Activated T-helper 1 cell treated with anti-CD3 and anti-CD28 coated beads, Interleukin-12 subunit alpha, Interleukin-12 subunit beta, Interleukin-2, Interleukin-4 antibody, amounts not matched to agents 30 ng/mL and 10 ng/mL and 1 ng/mL, durations not matched to agents 14 hours and 24 hours and 36 hours (primary cell): ENCODE data around the gene SLC9C1. TPM values are rescaled to one million over a fixed set of nuclear protein-coding genes. Genes with fewer than 3 reads are reported as not detected.

ENCODE experiments used
- DNase-seq: peaks from one replicate; pipeline ENCODE4 v3.0.0; 2021; ENCODE audit warnings: low spot score
- H3K27ac Mint-ChIP-seq: one replicate; pipeline ENCODE4 v1.8.0; 2021; ENCODE audit warnings: mild to moderate bottlenecking, mixed read lengths
- H3K27me3 Mint-ChIP-seq: one replicate; pipeline ENCODE4 v1.8.0; 2022; ENCODE audit warnings: mild to moderate bottlenecking, moderate library complexity, mixed read lengths; ENCODE audit not compliant: insufficient read depth
- H3K36me3 Mint-ChIP-seq: one replicate; pipeline ENCODE4 v1.8.0; 2021; ENCODE audit warnings: low read depth, mixed read lengths
- H3K4me1 Mint-ChIP-seq: one replicate; pipeline ENCODE4 v1.8.0; 2021; ENCODE audit warnings: low read depth, mixed read lengths
- H3K4me3 Mint-ChIP-seq: one replicate; pipeline ENCODE4 v1.8.0; 2021; ENCODE audit warnings: mild to moderate bottlenecking, moderate library complexity, mixed read lengths
- H3K9me3 Mint-ChIP-seq: one replicate; pipeline ENCODE4 v1.8.0; 2021; ENCODE audit warnings: mixed read lengths
- intact Hi-C: fragments of 100-400 bp; cut with micrococcal nuclease; formaldehyde crosslinking; loops from one replicate; pipeline ENCODE4 v1.15.1; 2024
- total RNA-seq: library from RNA; stranded (reverse); gene quantifications from 2 replicates; pipeline ENCODE4 v1.2.3, GENCODE V29; 2022

SLC9C1 gene
- total RNA-seq, 1 donor from 2014 or later: not detected

- Mint-ChIP-seq H3K9me3 (no peaks in the 10 kb centered on the region), H3K27me3 (no peaks in the 10 kb centered on the region), H3K4me1 (peaks cover 60% of the 10 kb centered on the region), H3K27ac (no peak overlapping the region), H3K4me3 (no peak overlapping the region), H3K36me3 (peaks cover 40% of the 10 kb centered on the region)
- DNase-seq: no peak
- intact Hi-C loops: loop anchor here (10.0 kb wide), 1 partner anchor 62 kb away; no protein-coding TSS in a partner anchor
Measured at GRCh38 chr3:112122870-112123269, 171.1 kb downstream of the SLC9C1 start.

- Mint-ChIP-seq H3K9me3 (no peaks in the 10 kb centered on the region), H3K4me1 (peaks cover 50% of the 10 kb centered on the region), H3K27me3 (no peaks in the 10 kb centered on the region), H3K36me3 (peaks cover 47% of the 10 kb centered on the region), H3K27ac (no peak overlapping the region), H3K4me3 (no peak overlapping the region)
- DNase-seq: no peak
- intact Hi-C loops: loop anchor here (10.0 kb wide), 1 partner anchor 63 kb away; no protein-coding TSS in a partner anchor
Measured at GRCh38 chr3:112121577-112122547, 172.2 kb downstream of the SLC9C1 start.

DNA sequence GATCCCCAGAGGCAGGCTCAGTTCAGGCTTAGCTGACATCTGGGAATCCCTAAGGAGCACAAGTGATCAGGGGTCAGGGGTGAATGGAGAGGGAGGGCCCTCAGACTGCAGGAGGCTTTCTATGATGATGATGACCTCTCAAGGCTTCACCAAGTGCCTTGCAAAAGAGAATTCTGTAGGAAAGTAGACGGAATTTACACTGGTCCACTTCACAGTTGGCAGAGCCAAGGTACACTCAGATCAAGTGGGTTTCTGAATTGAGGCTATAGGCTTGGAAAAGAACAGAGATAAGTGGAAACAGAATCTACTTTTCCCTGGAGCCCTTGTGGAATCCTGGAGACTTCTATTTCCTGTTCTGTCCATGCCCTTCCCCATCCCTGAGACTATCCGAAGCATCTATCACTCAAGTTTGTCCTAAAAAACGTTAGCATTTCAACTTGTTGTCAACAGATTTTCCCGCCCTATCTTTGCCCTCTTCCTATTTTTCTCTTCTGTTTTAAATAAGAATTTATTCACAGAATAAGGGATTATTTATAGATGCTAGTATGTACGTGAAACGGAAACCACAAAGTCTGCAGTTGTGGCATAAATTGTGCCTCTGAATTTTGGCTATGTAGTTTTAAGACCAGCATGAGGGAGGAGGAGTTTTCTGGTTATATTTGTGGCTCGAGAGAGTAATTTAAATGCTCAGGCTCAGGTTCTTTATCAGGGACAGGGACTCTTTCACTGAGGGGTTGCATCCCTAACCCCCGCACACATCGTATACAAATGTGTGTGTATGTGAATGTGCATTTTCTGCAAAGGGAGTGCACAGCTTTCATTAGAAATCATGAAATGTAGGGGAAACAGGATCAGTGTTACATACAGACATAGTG is 173.8 kb downstream of the SLC9C1 start:
- peak overlapping the region; percentile 54 for H3K27ac Mint-ChIP-seq
- H3K4me3 Mint-ChIP-seq: peak overlapping the region; percentile 38
- H3K27me3 Mint-ChIP-seq: no peaks in the 10 kb centered on the region
- DNase-seq: no peak
- peaks cover 34% of the 10 kb centered on the region for H3K4me1 Mint-ChIP-seq
- no peaks in the 10 kb centered on the region for H3K9me3 Mint-ChIP-seq
- intact Hi-C loops: loop anchor here (10.0 kb wide), 1 partner anchor 65 kb away; no protein-coding TSS in a partner anchor
- peaks cover 41% of the 10 kb centered on the region for H3K36me3 Mint-ChIP-seq

GRCh38 chr3:112117841-112118571 is 176.0 kb downstream of the SLC9C1 start:
- H3K36me3 Mint-ChIP-seq: peaks cover 40% of the 10 kb centered on the region

DNA sequence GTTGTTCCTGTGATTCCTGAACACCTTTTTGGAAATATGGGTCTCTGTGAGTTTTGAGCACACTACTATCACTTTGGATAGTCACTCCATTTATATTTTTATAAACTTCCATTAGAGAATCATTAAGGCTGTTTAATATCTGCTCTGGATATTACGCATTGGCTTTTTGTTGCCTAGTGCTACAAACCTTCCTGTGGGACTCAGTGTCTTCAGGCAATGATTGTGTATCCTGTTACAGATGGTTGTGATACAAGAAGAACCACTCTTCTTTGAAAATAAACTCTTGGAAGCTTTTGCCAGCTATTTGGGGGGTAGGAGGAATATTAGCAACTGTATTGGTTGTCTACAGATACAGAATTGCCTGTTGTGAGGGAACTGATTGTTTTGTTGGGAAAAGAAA is 176.6 kb downstream of the SLC9C1 start:
- Mint-ChIP-seq H3K36me3 (peaks cover 38% of the 10 kb centered on the region), H3K27ac (no peak overlapping the region), H3K27me3 (no peaks in the 10 kb centered on the region), H3K4me3 (no peak overlapping the region), H3K4me1 (peaks cover 41% of the 10 kb centered on the region), H3K9me3 (no peaks in the 10 kb centered on the region)
- intact Hi-C loops: no loop called here
- DNase-seq: no peak

More at GRCh38 chr3:112117841-112118571, 176.0 kb downstream of the SLC9C1 start:
- DNase-seq: no peak
- no peaks in the 10 kb centered on the region for H3K9me3 Mint-ChIP-seq
- intact Hi-C loops: no loop called here
- no peak overlapping the region for H3K4me3 Mint-ChIP-seq
- no peak overlapping the region for H3K27ac Mint-ChIP-seq
- no peaks in the 10 kb centered on the region for H3K27me3 Mint-ChIP-seq
- peaks cover 39% of the 10 kb centered on the region for H3K4me1 Mint-ChIP-seq

- peaks cover 39% of the 10 kb centered on the region for H3K36me3 Mint-ChIP-seq
Measured at GRCh38 chr3:112116748-112117186, 177.2 kb downstream of the SLC9C1 start.

DNA sequence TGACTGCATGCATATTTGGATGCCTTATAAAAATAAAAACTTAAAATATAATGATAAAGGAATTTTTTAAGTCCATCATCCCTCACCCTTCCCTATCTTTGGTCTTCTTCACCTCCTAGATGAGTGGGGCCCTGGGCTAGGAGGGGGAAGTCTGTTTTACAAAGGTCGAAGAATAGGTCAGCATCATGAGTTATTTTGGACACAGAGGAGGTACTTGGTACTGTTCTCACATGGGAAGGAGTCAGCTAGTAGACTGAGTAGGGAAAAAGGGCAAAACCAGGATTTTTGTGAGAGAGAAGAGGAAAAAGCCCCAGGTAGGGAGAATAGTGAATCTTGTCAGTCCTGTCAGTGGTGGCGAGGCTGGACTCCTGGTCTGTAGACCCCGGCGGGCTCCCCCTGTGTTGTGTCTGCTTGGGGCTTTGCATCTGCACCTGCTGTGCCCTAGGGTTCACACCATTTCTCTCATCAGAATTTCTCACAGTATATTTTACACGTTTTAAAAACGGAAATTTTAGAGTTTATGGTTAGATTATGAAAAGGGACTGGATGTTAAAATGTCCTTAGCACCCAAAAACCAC is 178.1 kb downstream of the SLC9C1 start:
- no peaks in the 10 kb centered on the region for H3K9me3 Mint-ChIP-seq
- DNase-seq: no peak
- H3K27me3 Mint-ChIP-seq: no peaks in the 10 kb centered on the region
- intact Hi-C loops: no loop called here
- peaks cover 42% of the 10 kb centered on the region for H3K36me3 Mint-ChIP-seq
- no peak overlapping the region for H3K27ac Mint-ChIP-seq
- peaks cover 44% of the 10 kb centered on the region for H3K4me1 Mint-ChIP-seq
- H3K4me3 Mint-ChIP-seq: no peak overlapping the region

More at GRCh38 chr3:112116748-112117186, 177.2 kb downstream of the SLC9C1 start:
- Mint-ChIP-seq H3K27ac (no peak overlapping the region), H3K4me1 (peaks cover 48% of the 10 kb centered on the region), H3K27me3 (no peaks in the 10 kb centered on the region), H3K4me3 (no peak overlapping the region), H3K9me3 (no peaks in the 10 kb centered on the region)
- DNase-seq: no peak
- intact Hi-C loops: no loop called here

GRCh38 chr3:112115161-112115739 is 178.8 kb downstream of the SLC9C1 start:
- H3K27ac Mint-ChIP-seq: peak overlapping the region; percentile 53

GRCh38 chr3:112114576-112115160 is 179.3 kb downstream of the SLC9C1 start:
- H3K4me3 Mint-ChIP-seq: no peak overlapping the region
- H3K27ac Mint-ChIP-seq: peak overlapping the region; percentile 53
- peaks cover 33% of the 10 kb centered on the region for H3K4me1 Mint-ChIP-seq
- H3K36me3 Mint-ChIP-seq: peaks cover 44% of the 10 kb centered on the region
- no peaks in the 10 kb centered on the region for H3K9me3 Mint-ChIP-seq
- H3K27me3 Mint-ChIP-seq: no peaks in the 10 kb centered on the region
- intact Hi-C loops: no loop called here
- DNase-seq: no peak

More at GRCh38 chr3:112115161-112115739, 178.8 kb downstream of the SLC9C1 start:
- DNase-seq: no peak
- Mint-ChIP-seq H3K36me3 (peaks cover 44% of the 10 kb centered on the region), H3K9me3 (no peaks in the 10 kb centered on the region), H3K4me1 (peaks cover 39% of the 10 kb centered on the region), H3K4me3 (no peak overlapping the region), H3K27me3 (no peaks in the 10 kb centered on the region)
- intact Hi-C loops: no loop called here

- Mint-ChIP-seq H3K4me3 (no peak overlapping the region), H3K4me1 (peaks cover 17% of the 10 kb centered on the region), H3K27me3 (no peaks in the 10 kb centered on the region), H3K27ac (no peak overlapping the region), H3K9me3 (no peaks in the 10 kb centered on the region), H3K36me3 (peaks cover 34% of the 10 kb centered on the region)
- DNase-seq: peak; percentile 48
- intact Hi-C loops: loop anchor here (1.0 to 2.0 kb wide), 7 partner anchors 21 to 419 kb away; partner anchors contain the start of gene GCSAM
Measured at GRCh38 chr3:112111785-112112402, 182.1 kb downstream of the SLC9C1 start.

- DNase-seq: no peak
- Mint-ChIP-seq H3K4me1 (peaks cover 21% of the 10 kb centered on the region), H3K27me3 (no peaks in the 10 kb centered on the region), H3K4me3 (no peak overlapping the region), H3K27ac (no peak overlapping the region), H3K9me3 (no peaks in the 10 kb centered on the region), H3K36me3 (peaks cover 32% of the 10 kb centered on the region)
- intact Hi-C loops: no loop called here
Measured at GRCh38 chr3:112109322-112109721, 184.7 kb downstream of the SLC9C1 start.
